Activated B cell treated with CpG ODN at 0.5 μM for 24 hours (primary cell): ENCODE measurements around the gene CS. TPM values are rescaled to one million over a fixed set of nuclear protein-coding genes. Genes with fewer than 3 reads are reported as not detected.
"Not testable (repeated sequence)": the region's sequence is repeated elsewhere in the genome, so short reads cannot be mapped to it uniquely, and the experiment has no call there.

Source experiments
- ATAC-seq: fragments of 200-7000 bp; cut with Tn5 transposase; one replicate; pipeline ENCODE4 v1.10.0; 2021; ENCODE audit warnings: low read depth, mild to moderate bottlenecking, moderate library complexity
- CTCF ChIA-PET: fragments of 350-600 bp; sonication (Branson Sonifier 250); formaldehyde crosslinking; loops from one replicate; lab custom pipeline; 2021; ENCODE audit warnings: antibody characterized with exemption; lab: Charles Lee
- POLR2A ChIA-PET: fragments of 350-600 bp; sonication (Branson Sonifier 250); formaldehyde crosslinking; loops from one replicate; lab custom pipeline; 2021; ENCODE audit warnings: antibody characterized with exemption; lab: Charles Lee
- DNase-seq: peaks from one replicate; pipeline ENCODE4 v3.0.0; 2022
- H3K27ac Mint-ChIP-seq: one replicate; pipeline ENCODE4 v1.8.0; 2020; ENCODE audit warnings: mixed read lengths
- H3K27me3 Mint-ChIP-seq: one replicate; pipeline ENCODE4 v1.8.0; 2021; ENCODE audit warnings: mixed read lengths
- H3K36me3 Mint-ChIP-seq: one replicate; pipeline ENCODE4 v1.8.0; 2021; ENCODE audit warnings: low read depth, mixed read lengths
- H3K4me1 Mint-ChIP-seq: one replicate; pipeline ENCODE4 v1.8.0; 2021; ENCODE audit warnings: mixed read lengths
- H3K4me3 Mint-ChIP-seq: one replicate; pipeline ENCODE4 v1.8.0; 2020; ENCODE audit warnings: mild to moderate bottlenecking, mixed read lengths
- H3K9me3 Mint-ChIP-seq: one replicate; pipeline ENCODE4 v1.8.0; 2020; ENCODE audit warnings: mixed read lengths
- intact Hi-C: fragments of 100-400 bp; cut with micrococcal nuclease; formaldehyde crosslinking; loops from one replicate; pipeline ENCODE4 v1.15.1; 2024
- total RNA-seq: library from RNA; stranded (reverse); gene quantifications from 2 replicates; pipeline ENCODE4 v1.2.3, GENCODE V29; 2022
- TF ChIP-seq, protein P1 (sequence below): fragments of 200-600 bp; IDR thresholded peaks from one replicate; pipeline ENCODE4 v1.8.0; 2022; ENCODE audit warnings: antibody characterized with exemption, mild to moderate bottlenecking

Gene CS
- total RNA-seq, 1 donor from 2014 or later = 233 TPM

- peaks cover 68% of the 10 kb centered on the region for H3K36me3 Mint-ChIP-seq
Measured at GRCh38 chr12:56280849-56281248, 19.3 kb downstream of the CS start.

GRCh38 chr12:56278905-56279304 is 21.2 kb downstream of the CS start:
- H3K4me1 Mint-ChIP-seq = peaks cover 5% of the 10 kb centered on the region
- peaks cover 78% of the 10 kb centered on the region for H3K36me3 Mint-ChIP-seq
- ChIA-PET CTCF (no interaction called here), POLR2A (interaction anchor here (0.5 kb wide), 1 partner anchor 78 kb away, joined by 5 read pairs; no protein-coding TSS in a partner anchor)
- TF ChIP-seq, protein P1, sequence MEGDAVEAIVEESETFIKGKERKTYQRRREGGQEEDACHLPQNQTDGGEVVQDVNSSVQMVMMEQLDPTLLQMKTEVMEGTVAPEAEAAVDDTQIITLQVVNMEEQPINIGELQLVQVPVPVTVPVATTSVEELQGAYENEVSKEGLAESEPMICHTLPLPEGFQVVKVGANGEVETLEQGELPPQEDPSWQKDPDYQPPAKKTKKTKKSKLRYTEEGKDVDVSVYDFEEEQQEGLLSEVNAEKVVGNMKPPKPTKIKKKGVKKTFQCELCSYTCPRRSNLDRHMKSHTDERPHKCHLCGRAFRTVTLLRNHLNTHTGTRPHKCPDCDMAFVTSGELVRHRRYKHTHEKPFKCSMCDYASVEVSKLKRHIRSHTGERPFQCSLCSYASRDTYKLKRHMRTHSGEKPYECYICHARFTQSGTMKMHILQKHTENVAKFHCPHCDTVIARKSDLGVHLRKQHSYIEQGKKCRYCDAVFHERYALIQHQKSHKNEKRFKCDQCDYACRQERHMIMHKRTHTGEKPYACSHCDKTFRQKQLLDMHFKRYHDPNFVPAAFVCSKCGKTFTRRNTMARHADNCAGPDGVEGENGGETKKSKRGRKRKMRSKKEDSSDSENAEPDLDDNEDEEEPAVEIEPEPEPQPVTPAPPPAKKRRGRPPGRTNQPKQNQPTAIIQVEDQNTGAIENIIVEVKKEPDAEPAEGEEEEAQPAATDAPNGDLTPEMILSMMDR = no peak
- intact Hi-C loops = no loop called here
- H3K27ac Mint-ChIP-seq = no peak overlapping the region
- H3K4me3 Mint-ChIP-seq = no peak overlapping the region
- H3K27me3 Mint-ChIP-seq = no peaks in the 10 kb centered on the region
- ATAC-seq = no peak
- no peak for DNase-seq
- no peaks in the 10 kb centered on the region for H3K9me3 Mint-ChIP-seq

More at GRCh38 chr12:56280849-56281248, 19.3 kb downstream of the CS start:
- ATAC-seq = no peak
- Mint-ChIP-seq H3K27me3 (no peaks in the 10 kb centered on the region), H3K9me3 (no peaks in the 10 kb centered on the region), H3K4me3 (no peak overlapping the region), H3K4me1 (peaks cover 5% of the 10 kb centered on the region), H3K27ac (no peak overlapping the region)
- CTCF ChIA-PET = no interaction called here
- POLR2A ChIA-PET = no interaction called here
- intact Hi-C loops = no loop called here
- DNase-seq = no peak
- TF ChIP-seq, protein P1 = no peak

- CTCF ChIA-PET = no interaction called here
- TF ChIP-seq, protein P1 = no peak
- Mint-ChIP-seq H3K27me3 (no peaks in the 10 kb centered on the region), H3K9me3 (no peaks in the 10 kb centered on the region), H3K4me1 (no peaks in the 10 kb centered on the region), H3K27ac (no peak overlapping the region), H3K36me3 (peaks cover 83% of the 10 kb centered on the region), H3K4me3 (no peak overlapping the region)
- POLR2A ChIA-PET = interaction anchor here (0.7 kb wide), 1 partner anchor 15 kb away, joined by 6 read pairs; no protein-coding TSS in a partner anchor
- intact Hi-C loops = no loop called here
- no peak for DNase-seq
- ATAC-seq = no peak
Measured at GRCh38 chr12:56274299-56274698, 25.8 kb downstream of the CS start.

- H3K36me3 Mint-ChIP-seq = peaks cover 72% of the 10 kb centered on the region
- H3K9me3 Mint-ChIP-seq, POLR2A ChIA-PET, H3K4me1 Mint-ChIP-seq, DNase-seq, H3K27me3 Mint-ChIP-seq, ATAC-seq, intact Hi-C loops, H3K27ac Mint-ChIP-seq, H3K4me3 Mint-ChIP-seq, CTCF ChIA-PET: not testable (repeated sequence)
Measured at GRCh38 chr12:56272468-56272867, 27.7 kb downstream of the CS start.

DNA sequence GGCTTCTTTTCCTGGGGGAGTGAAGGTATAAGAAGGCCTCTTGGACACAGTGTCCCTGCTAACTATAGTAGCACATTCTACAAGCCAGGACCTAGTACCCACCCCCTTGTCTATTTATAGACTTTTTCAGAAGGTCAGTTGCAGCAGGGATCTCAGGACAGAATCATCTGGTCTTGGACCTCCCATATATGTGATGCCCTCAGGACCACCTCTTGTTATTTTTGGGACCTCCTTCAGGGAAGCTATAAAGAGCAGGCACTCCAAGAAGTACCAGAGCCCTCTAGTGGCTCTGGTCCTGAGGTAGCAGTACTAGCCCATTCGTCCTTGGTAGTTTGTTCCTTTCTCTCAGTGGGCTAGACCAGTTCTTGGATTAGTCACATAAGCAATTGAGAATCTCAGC is 29.1 kb downstream of the CS start:
- ChIA-PET POLR2A (interaction anchor here (1.0 kb wide), 1 partner anchor 108 kb away, joined by 4 read pairs; no protein-coding TSS in a partner anchor), CTCF (interaction anchor here (1.3 kb wide), 1 partner anchor 81 kb away, joined by 3 read pairs; the partner anchor contains the start of gene SMARCC2)
- DNase-seq (no peak), ATAC-seq (no peak)
- H3K27me3 Mint-ChIP-seq = no peaks in the 10 kb centered on the region
- H3K36me3 Mint-ChIP-seq = peaks cover 72% of the 10 kb centered on the region
- no peak overlapping the region for H3K27ac Mint-ChIP-seq
- intact Hi-C loops = loop anchor here (1.0 kb wide), 1 partner anchor 78 kb away; no protein-coding TSS in a partner anchor
- peaks cover 16% of the 10 kb centered on the region for H3K4me1 Mint-ChIP-seq
- no peaks in the 10 kb centered on the region for H3K9me3 Mint-ChIP-seq
- H3K4me3 Mint-ChIP-seq = no peak overlapping the region
- TF ChIP-seq, protein P1 = no peak
